CD4-positive, alpha-beta T cell (primary cell): ENCODE results near the gene SCO2. TPM values are rescaled to one million over a fixed set of nuclear protein-coding genes. Genes with fewer than 3 reads are reported as not detected.

Source experiments
- ATAC-seq: fragments of 200-7000 bp; cut with Tn5 transposase; one replicate; pipeline ENCODE4 v1.10.0; 2022; ENCODE audit warnings: mild to moderate bottlenecking; ENCODE audit not compliant: poor library complexity
- CTCF ChIA-PET: fragments of 350-600 bp; sonication (Branson Sonifier 250); formaldehyde crosslinking; loops from one replicate; lab custom pipeline; 2021; ENCODE audit warnings: antibody characterized with exemption, inconsistent platforms; lab: Charles Lee
- POLR2A ChIA-PET: fragments of 350-600 bp; sonication (Branson Sonifier 250); formaldehyde crosslinking; loops from one replicate; lab custom pipeline; 2021; ENCODE audit warnings: antibody characterized with exemption, inconsistent platforms; lab: Charles Lee
- DNase-seq, 14 experiments: peaks; one replicate each; pipeline ENCODE4 v3.0.0-alpha.2; 2013 to 2020; ENCODE audit warnings: mixed read lengths in 2 of 14
- H3K27ac ChIP-seq, 2 donors: one replicate each; pipeline versions ENCODE4 v1.5.1 to v1.7.0; 2013; ENCODE audit warnings: low read length in 2 of 2, low read depth in 1 of 2, mild to moderate bottlenecking in 1 of 2
- H3K27me3 ChIP-seq, 2 experiments: 1 replicate in 1 of 2; 2 replicates in 1 of 2; pipeline versions ENCODE4 v1.6.1 to v1.7.0; 2013; ENCODE audit warnings: low read length in 2 of 2, control low read depth in 1 of 2, mild to moderate bottlenecking in 1 of 2, moderate library complexity in 1 of 2; ENCODE audit not compliant: insufficient read depth in 2 of 2, control insufficient read depth in 1 of 2
- H3K36me3 ChIP-seq: one replicate; pipeline ENCODE4 v1.6.1; 2013; ENCODE audit warnings: low read length, control low read depth; ENCODE audit not compliant: insufficient read depth
- H3K4me1 ChIP-seq: one replicate; pipeline ENCODE4 v1.6.1; 2013; ENCODE audit warnings: low read length, control low read depth; ENCODE audit not compliant: insufficient read depth
- H3K4me3 ChIP-seq: one replicate; pipeline ENCODE4 v1.5.1; 2013; ENCODE audit warnings: mild to moderate bottlenecking, low read length, moderate library complexity
- H3K9me3 ChIP-seq, 2 experiments: 1 replicate in 1 of 2; 2 replicates in 1 of 2; pipeline versions ENCODE4 v1.6.1 to v1.7.0; 2013; ENCODE audit warnings: low read length in 2 of 2, mild to moderate bottlenecking in 2 of 2, control low read depth in 1 of 2, moderate library complexity in 1 of 2; ENCODE audit not compliant: control insufficient read depth in 1 of 2, insufficient read depth in 1 of 2
- H3K27ac Mint-ChIP-seq: one replicate; pipeline ENCODE4 v1.8.0; 2020; ENCODE audit warnings: mixed read lengths
- H3K27me3 Mint-ChIP-seq: one replicate; pipeline ENCODE4 v1.8.0; 2021; ENCODE audit warnings: mixed read lengths
- H3K36me3 Mint-ChIP-seq: one replicate; pipeline ENCODE4 v1.8.0; 2021; ENCODE audit warnings: low read depth, mixed read lengths
- H3K4me1 Mint-ChIP-seq: one replicate; pipeline ENCODE4 v1.8.0; 2021; ENCODE audit warnings: low read depth, mixed read lengths
- H3K4me3 Mint-ChIP-seq: one replicate; pipeline ENCODE4 v1.8.0; 2020; ENCODE audit warnings: mild to moderate bottlenecking, mixed read lengths
- H3K9me3 Mint-ChIP-seq: one replicate; pipeline ENCODE4 v1.8.0; 2020; ENCODE audit warnings: mixed read lengths
- intact Hi-C, 2 experiments: fragments of 100-400 bp; cut with DNase I in 1 of 2; cut with micrococcal nuclease in 1 of 2; formaldehyde crosslinking; loops; one replicate each; pipeline versions ENCODE4 v1.15.1 to v1.9.0; 2023 to 2025; cut with DNase I, micrococcal nuclease
- total RNA-seq, 174 experiments: library from RNA in 2 of 174; stranded (reverse) in 2 of 174; gene quantifications; one replicate each; pipeline ENCODE4 v1.2.3 and lab custom pipeline; 2021 to 2026
- TF ChIP-seq, protein P1 (sequence below): fragments of 200-600 bp; IDR thresholded peaks from one replicate; pipeline ENCODE4 v1.8.0; 2022; ENCODE audit warnings: antibody characterized with exemption, mild to moderate bottlenecking

The SCO2 gene
- total RNA-seq, 2 experiments from 2014 or later, result 0.61 to 5.6 TPM

- H3K4me1 ChIP-seq, result peaks cover 5% of the 10 kb centered on the region
- intact Hi-C loops, result loop anchor here (1.0 to 5.0 kb wide), 4 partner anchors 46 to 246 kb away; partner anchors contain the start of gene HDAC10 (in 1 of the 2)
- POLR2A ChIA-PET, result interaction anchor here (0.6 to 1.9 kb wide), 10 partner anchors 10 to 123 kb away, joined by 3 to 11 read pairs (median 4); partner anchors contain the start of genes CHKB, LMF2, NCAPH2 and SCO2
- DNase-seq, result peak; percentile 52 to 84 (median 64)
- Mint-ChIP-seq H3K9me3 (no peaks in the 10 kb centered on the region), H3K27ac (no peak overlapping the region), H3K4me1 (peaks cover 9% of the 10 kb centered on the region), H3K27me3 (no peaks in the 10 kb centered on the region), H3K36me3 (peaks cover 4% of the 10 kb centered on the region), H3K4me3 (no peak overlapping the region)
- H3K9me3 ChIP-seq, result no peaks in the 10 kb centered on the region
- H3K4me3 ChIP-seq, result no peak overlapping the region
- H3K27ac ChIP-seq, result no peak overlapping the region
- peak; percentile 97 for ATAC-seq
- H3K36me3 ChIP-seq, result peaks cover 13% of the 10 kb centered on the region
- H3K27me3 ChIP-seq, result no peaks in the 10 kb centered on the region
- TF ChIP-seq, protein P1, sequence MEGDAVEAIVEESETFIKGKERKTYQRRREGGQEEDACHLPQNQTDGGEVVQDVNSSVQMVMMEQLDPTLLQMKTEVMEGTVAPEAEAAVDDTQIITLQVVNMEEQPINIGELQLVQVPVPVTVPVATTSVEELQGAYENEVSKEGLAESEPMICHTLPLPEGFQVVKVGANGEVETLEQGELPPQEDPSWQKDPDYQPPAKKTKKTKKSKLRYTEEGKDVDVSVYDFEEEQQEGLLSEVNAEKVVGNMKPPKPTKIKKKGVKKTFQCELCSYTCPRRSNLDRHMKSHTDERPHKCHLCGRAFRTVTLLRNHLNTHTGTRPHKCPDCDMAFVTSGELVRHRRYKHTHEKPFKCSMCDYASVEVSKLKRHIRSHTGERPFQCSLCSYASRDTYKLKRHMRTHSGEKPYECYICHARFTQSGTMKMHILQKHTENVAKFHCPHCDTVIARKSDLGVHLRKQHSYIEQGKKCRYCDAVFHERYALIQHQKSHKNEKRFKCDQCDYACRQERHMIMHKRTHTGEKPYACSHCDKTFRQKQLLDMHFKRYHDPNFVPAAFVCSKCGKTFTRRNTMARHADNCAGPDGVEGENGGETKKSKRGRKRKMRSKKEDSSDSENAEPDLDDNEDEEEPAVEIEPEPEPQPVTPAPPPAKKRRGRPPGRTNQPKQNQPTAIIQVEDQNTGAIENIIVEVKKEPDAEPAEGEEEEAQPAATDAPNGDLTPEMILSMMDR, result peak; percentile 79
- CTCF ChIA-PET, result interaction anchor here (0.6 to 2.4 kb wide), 15 partner anchors 9 to 222 kb away, joined by 3 to 21 read pairs (median 4); partner anchors contain the start of genes LMF2, NCAPH2, SBF1 and SCO2
Measured at GRCh38 chr22:50498322-50498890, 27.0 kb downstream of the SCO2 start.

- no peaks in the 10 kb centered on the region for H3K27me3 Mint-ChIP-seq
- no peaks in the 10 kb centered on the region for H3K9me3 Mint-ChIP-seq
- Histone ChIP-seq H3K27ac (no peak overlapping the region), H3K4me3 (no peak overlapping the region), H3K36me3 (peaks cover under 1% of the 10 kb centered on the region), H3K4me1 (peaks cover 5% of the 10 kb centered on the region), H3K27me3 (no peaks in the 10 kb centered on the region), H3K9me3 (no peaks in the 10 kb centered on the region)
- no peak overlapping the region for H3K27ac Mint-ChIP-seq
- no peak overlapping the region for H3K4me3 Mint-ChIP-seq
- no peak for ATAC-seq
- DNase-seq, result no peak
- H3K36me3 Mint-ChIP-seq, result peaks cover 2% of the 10 kb centered on the region
- intact Hi-C loops, result loop anchor here (2.0 to 5.0 kb wide), 4 partner anchors 38 to 245 kb away; partner anchors contain the start of gene HDAC10 (in 1 of the 2)
- peaks cover 9% of the 10 kb centered on the region for H3K4me1 Mint-ChIP-seq
- ChIA-PET CTCF (interaction anchor here (1.4 to 2.4 kb wide), 6 partner anchors 18 to 221 kb away, joined by 4 to 21 read pairs (median 6); partner anchors contain the start of genes SCO2 and SYCE3), POLR2A (interaction anchor here (0.6 to 1.4 kb wide), 3 partner anchors 27 to 124 kb away, joined by 3 to 7 read pairs (median 3); no protein-coding TSS in a partner anchor)
- TF ChIP-seq, protein P1, result no peak
Measured at GRCh38 chr22:50497093-50497492, 28.3 kb downstream of the SCO2 start.

GRCh38 chr22:50490531-50491308 lies 34.7 kb downstream of the SCO2 start:
- no peak overlapping the region for H3K4me3 ChIP-seq
- intact Hi-C loops, result no loop called here
- Mint-ChIP-seq H3K27me3 (no peaks in the 10 kb centered on the region), H3K4me1 (peaks cover 12% of the 10 kb centered on the region), H3K9me3 (no peaks in the 10 kb centered on the region), H3K36me3 (no peaks in the 10 kb centered on the region), H3K27ac (no peak overlapping the region), H3K4me3 (peak overlapping the region; percentile 48)
- CTCF ChIA-PET, result no interaction called here
- H3K36me3 ChIP-seq, result no peaks in the 10 kb centered on the region
- H3K27ac ChIP-seq, result no peak overlapping the region
- H3K9me3 ChIP-seq, result no peaks in the 10 kb centered on the region
- no peaks in the 10 kb centered on the region for H3K27me3 ChIP-seq
- H3K4me1 ChIP-seq, result peaks cover 12% of the 10 kb centered on the region
- DNase-seq (peak in 2 of 14 experiments; percentile 21 to 24), ATAC-seq (no peak)
- TF ChIP-seq, protein P1, result no peak
- POLR2A ChIA-PET, result no interaction called here
